Activated CD4-positive, alpha-beta T cell treated with anti-CD3 and anti-CD28 coated beads, Interleukin-2, amount 50 U/mL, for 48 hours (primary cell): ENCODE data around the gene TIMM22.

Experiments
- DNase-seq, 2 experiments: peaks; one replicate each; pipeline ENCODE4 v3.0.0-alpha.2; 2020

The TIMM22 gene

GRCh38 chr17:1002771-1003555, 6.0 kb downstream of the TIMM22 start:
- DNase-seq = no peak

GRCh38 chr17:1003633-1003971, 6.7 kb downstream of the TIMM22 start:
- DNase-seq = no peak

- DNase-seq = no peak
These were observed 7.2 kb downstream of the TIMM22 start for GRCh38 chr17:1003972-1004768.

GRCh38 chr17:1004769-1005295, 7.9 kb downstream of the TIMM22 start:
- no peak for DNase-seq

GRCh38 chr17:1005361-1005946, 8.5 kb downstream of the TIMM22 start:
- no peak for DNase-seq

GRCh38 chr17:1006054-1006453, 9.1 kb downstream of the TIMM22 start:
- DNase-seq = no peak

- DNase-seq = no peak
These were observed 10.5 kb downstream of the TIMM22 start for GRCh38 chr17:1007310-1008007.

- DNase-seq = no peak
These were observed 11.3 kb downstream of the TIMM22 start for GRCh38 chr17:1008008-1008761.

GRCh38 chr17:1009229-1010085, 12.5 kb downstream of the TIMM22 start:
- no peak for DNase-seq

GRCh38 chr17:1010086-1010450, 13.1 kb downstream of the TIMM22 start:
- DNase-seq = no peak

GRCh38 chr17:1010586-1010985, 13.7 kb downstream of the TIMM22 start:
- no peak for DNase-seq

GRCh38 chr17:1011138-1011537, 14.2 kb downstream of the TIMM22 start:
- DNase-seq = no peak

GRCh38 chr17:1011760-1012735, 15.1 kb downstream of the TIMM22 start:
- DNase-seq = no peak

GRCh38 chr17:1012823-1013728, 16.1 kb downstream of the TIMM22 start:
- DNase-seq = no peak

- no peak for DNase-seq
These were observed 16.8 kb downstream of the TIMM22 start for GRCh38 chr17:1013729-1014090.

- DNase-seq = no peak
These were observed 21.6 kb downstream of the TIMM22 start for GRCh38 chr17:1018547-1018946.

- no peak for DNase-seq
These were observed 22.5 kb downstream of the TIMM22 start for GRCh38 chr17:1019451-1019850.

- DNase-seq = no peak
These were observed 24.2 kb downstream of the TIMM22 start for GRCh38 chr17:1021147-1021546.
